ENCODE measurements around the gene SEPTIN10.

SEPTIN10 gene

GRCh38 chr2:109521233-109522062 is 92.3 kb downstream of the SEPTIN10 start:
- no peak for DNase-seq (ENCODE audit: low spot score)

GRCh38 chr2:109519513-109519912 is 94.3 kb downstream of the SEPTIN10 start:
- no peak for DNase-seq (ENCODE audit: low spot score)

GRCh38 chr2:109517118-109517889 is 96.5 kb downstream of the SEPTIN10 start:
- DNase-seq (ENCODE audit: low spot score): no peak

GRCh38 chr2:109516445-109517117 is 97.2 kb downstream of the SEPTIN10 start:
- peak; percentile 88 for DNase-seq (ENCODE audit: low spot score)

- no peak for DNase-seq (ENCODE audit: low spot score)
These were observed 98.9 kb downstream of the SEPTIN10 start for GRCh38 chr2:109514857-109515256.

- DNase-seq (ENCODE audit: low spot score): no peak
These were observed 99.8 kb downstream of the SEPTIN10 start for GRCh38 chr2:109513749-109514588.

- no peak for DNase-seq (ENCODE audit: low spot score)
These were observed 100.5 kb downstream of the SEPTIN10 start for GRCh38 chr2:109513230-109513629.

- no peak for DNase-seq (ENCODE audit: low spot score)
These were observed 101.7 kb downstream of the SEPTIN10 start for GRCh38 chr2:109512076-109512475.

- DNase-seq (ENCODE audit: low spot score): no peak
These were observed 102.6 kb downstream of the SEPTIN10 start for GRCh38 chr2:109511168-109511567.

GRCh38 chr2:109510136-109511028 is 103.4 kb downstream of the SEPTIN10 start:
- DNase-seq (ENCODE audit: low spot score): peak; percentile 90

- DNase-seq (ENCODE audit: low spot score): no peak
These were observed 105.2 kb downstream of the SEPTIN10 start for GRCh38 chr2:109508556-109508955.

GRCh38 chr2:109507828-109508227 is 105.9 kb downstream of the SEPTIN10 start:
- DNase-seq (ENCODE audit: low spot score): no peak

- no peak for DNase-seq (ENCODE audit: low spot score)
These were observed 106.5 kb downstream of the SEPTIN10 start for GRCh38 chr2:109507217-109507616.

- DNase-seq (ENCODE audit: low spot score): no peak
These were observed 110.6 kb downstream of the SEPTIN10 start for GRCh38 chr2:109503191-109503590.

- no peak for DNase-seq (ENCODE audit: low spot score)
These were observed 112.3 kb downstream of the SEPTIN10 start for GRCh38 chr2:109501461-109501860.

- no peak for DNase-seq (ENCODE audit: low spot score)
These were observed 112.9 kb downstream of the SEPTIN10 start for GRCh38 chr2:109500910-109501309.

GRCh38 chr2:109499566-109499965 is 114.2 kb downstream of the SEPTIN10 start:
- no peak for DNase-seq (ENCODE audit: low spot score)

- DNase-seq (ENCODE audit: low spot score): no peak
These were observed 114.9 kb downstream of the SEPTIN10 start for GRCh38 chr2:109498906-109499305.

GRCh38 chr2:109497911-109498870 is 115.6 kb downstream of the SEPTIN10 start:
- no peak for DNase-seq (ENCODE audit: low spot score)
